ENCODE data around the gene STMP1. TPM values are rescaled to one million over a fixed set of nuclear protein-coding genes. Genes with fewer than 3 reads are reported as not detected.
"Not testable (repeated sequence)": the region's sequence is repeated elsewhere in the genome, so short reads cannot be mapped to it uniquely, and the experiment has no call there.

The STMP1 gene
- polyA plus RNA-seq, 12 donors: 41.6 to 192 (median 52.0) TPM

- DNase-seq: no peak
Measured at GRCh38 chr7:135659159-135659846, 3.0 kb upstream of the STMP1 start.

DNA sequence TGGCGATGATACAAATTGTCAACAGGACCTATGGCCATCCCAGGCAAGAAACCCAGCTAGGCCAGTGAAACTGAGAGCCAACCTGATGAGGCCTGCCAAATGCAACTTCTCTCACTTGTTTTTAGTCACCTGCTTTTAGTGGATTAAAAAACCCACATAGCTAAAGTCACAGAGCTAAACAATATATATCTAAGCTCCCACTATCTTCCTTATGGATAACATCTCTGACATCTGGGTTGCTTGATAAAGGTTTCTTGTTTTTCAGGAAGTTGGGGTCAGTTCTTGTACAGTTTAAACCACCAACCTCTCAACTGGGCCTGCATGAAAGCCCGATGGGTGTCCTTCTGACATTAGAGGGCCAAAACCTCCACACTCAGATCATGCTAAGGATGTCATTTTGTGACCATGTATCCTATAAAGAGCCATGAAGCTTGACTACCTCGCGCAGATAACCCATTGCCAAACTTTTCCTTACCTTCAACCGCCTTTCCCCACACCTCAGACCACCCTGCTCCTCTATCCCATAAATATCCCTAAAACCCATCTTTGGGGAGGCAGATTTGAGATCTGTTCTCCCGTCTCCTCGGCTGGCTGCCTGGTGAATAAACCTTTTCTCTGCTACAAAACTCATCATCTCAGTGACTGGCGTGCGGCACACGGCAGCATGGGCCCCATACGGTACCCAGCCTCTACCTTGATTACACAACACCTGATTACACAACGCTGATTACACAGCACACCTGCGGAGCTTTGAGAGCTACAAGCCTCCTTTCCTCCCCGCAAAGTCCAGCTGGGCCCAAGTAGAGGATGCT, 797 bp upstream of the STMP1 start:
- DNase-seq: no peak

DNA sequence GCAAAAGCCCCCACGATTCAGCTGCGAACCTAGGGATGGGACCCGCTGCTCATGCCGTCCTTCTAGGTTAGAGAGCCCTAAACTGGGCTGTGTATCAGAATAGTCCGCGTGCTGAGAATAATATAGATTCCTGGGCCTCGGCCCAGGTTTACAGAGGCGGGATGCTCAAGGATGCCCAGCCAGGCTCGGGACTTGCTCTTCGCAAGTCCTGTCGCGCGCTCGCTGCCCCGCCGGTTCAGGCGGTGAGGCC, 266 bp upstream of the STMP1 start:
- DNase-seq: no peak

DNA sequence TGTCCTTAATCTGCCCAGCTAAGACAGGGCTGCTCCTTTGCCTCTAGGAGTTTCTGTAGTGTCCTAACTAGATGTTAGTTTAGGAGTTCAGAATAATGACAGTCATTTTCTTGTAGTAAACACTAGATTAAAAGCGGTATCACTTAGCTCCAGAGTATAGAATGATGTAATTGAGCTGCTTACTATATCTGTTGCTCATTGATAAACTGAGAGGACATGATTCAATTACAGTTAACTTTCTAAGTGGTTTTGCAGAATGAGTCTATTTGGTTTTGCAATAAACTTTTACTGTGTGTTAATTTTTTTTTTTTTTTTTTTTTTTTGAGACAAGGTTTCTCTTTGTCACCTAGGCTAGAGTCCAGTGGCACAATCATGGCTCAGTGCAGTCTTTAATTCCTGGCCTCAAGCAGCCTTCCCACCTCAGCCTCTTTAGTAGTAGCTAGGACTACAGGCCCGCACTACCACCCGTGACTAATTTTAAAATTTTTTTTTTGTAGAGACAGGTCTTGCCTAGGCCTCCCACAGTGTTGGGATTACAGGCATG, 1.8 kb downstream of the STMP1 start:
- no peak for DNase-seq

DNA sequence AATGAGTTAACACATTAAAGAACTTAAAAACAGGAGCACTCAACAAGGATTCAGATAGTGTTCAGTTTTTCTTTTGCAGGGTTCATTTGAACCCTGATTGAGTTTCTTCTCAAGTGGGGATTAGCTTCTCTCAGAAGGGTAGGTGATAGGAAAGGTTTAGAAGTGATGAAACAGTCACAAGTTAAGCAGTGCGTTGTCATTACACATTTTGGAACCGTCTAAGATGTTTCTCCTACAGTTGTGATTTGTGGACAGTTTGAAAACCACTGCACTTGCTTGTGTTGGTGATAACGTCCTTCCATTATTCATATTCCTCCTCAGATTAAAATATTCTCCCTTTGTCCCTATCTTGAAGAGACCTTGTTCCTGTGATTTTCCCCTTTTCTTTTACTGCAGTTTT, 2.7 kb downstream of the STMP1 start:
- DNase-seq: no peak

- no peak for DNase-seq
Measured at GRCh38 chr7:135666156-135666555, 3.8 kb downstream of the STMP1 start.

- DNase-seq: no peak
Measured at GRCh38 chr7:135666846-135667245, 4.5 kb downstream of the STMP1 start.

- not testable (repeated sequence) for DNase-seq
Measured at GRCh38 chr7:135667626-135668025, 5.3 kb downstream of the STMP1 start.

GRCh38 chr7:135668852-135669395, 6.6 kb downstream of the STMP1 start:
- DNase-seq: not testable (repeated sequence)

GRCh38 chr7:135669774-135670173, 7.5 kb downstream of the STMP1 start:
- no peak for DNase-seq

DNA sequence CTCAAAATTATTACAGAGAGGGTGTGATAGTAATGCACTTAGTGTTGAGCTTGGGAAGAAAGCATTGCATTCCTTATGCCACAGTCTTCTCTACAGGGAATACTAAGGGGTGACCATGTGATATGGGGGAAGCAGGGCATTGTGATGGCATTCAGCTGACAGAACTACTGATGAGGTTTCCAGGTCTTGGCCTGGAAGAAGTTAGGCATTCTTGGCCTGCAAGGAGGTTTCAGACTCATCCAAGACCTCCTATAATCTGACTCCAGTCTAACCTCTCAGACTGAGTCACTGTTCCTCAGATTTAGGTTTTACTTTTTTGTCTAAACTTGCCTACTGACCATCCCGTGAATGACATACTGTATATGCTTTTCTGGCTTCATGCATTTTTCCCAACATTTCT, 7.9 kb downstream of the STMP1 start:
- no peak for DNase-seq

DNA sequence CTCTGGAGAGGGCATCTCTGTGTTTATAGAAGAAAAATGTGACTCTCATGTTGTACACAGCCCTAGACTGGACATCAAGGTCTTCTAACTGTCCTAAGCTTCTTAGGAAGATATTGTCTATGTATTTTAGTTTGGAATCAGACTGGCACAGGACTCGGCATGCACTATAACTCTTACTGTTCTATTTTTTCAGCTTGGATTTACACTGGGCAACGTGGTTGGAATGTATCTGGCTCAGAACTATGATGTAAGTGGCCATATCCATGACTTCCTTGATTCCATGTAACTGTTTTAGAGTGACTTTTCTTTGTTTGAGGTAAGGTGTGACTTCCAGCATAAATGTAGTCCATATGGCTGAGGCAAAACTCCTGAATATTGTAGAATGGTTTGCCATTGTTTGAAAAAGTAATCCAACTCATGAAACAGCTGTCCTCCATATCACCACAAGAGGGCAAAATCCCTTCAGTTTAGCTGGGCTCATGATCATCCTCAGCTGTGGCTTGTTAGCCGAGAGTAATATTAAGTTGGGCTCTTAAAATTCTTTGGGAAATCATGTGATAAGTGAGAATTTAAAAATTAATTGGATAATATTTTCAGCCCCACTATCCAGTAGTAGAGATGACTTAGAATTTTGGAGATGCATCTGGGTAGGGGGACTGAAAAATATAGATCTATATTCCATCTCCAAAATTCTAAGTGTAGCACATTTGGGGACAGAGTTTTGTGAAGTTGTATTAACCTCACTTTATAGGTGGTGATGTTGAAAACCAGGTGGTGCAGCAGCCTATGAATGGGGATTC, 10.4 kb downstream of the STMP1 start:
- DNase-seq: peak; percentile 52

DNA sequence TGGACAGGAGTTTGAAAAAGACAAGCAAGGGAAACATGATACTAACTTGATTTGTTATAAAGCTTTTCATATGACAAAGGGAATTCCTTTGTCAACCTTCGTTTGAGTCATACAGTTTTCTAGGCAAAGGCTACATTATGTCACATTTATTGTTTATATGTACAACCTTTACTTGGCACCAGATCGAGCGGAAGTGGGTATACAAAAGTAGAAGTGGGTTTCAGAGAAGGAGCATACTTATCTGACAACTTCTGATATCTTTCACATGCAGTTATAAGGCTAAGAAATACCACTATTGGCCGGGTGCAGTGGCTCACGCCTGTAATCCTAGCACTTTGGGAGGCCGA, 11.0 kb downstream of the STMP1 start:
- DNase-seq: no peak

- peak; percentile 35 for DNase-seq
Measured at GRCh38 chr7:135678612-135679575, 16.6 kb downstream of the STMP1 start.

- no peak for DNase-seq
Measured at GRCh38 chr7:135681762-135682161, 19.4 kb downstream of the STMP1 start.

DNA sequence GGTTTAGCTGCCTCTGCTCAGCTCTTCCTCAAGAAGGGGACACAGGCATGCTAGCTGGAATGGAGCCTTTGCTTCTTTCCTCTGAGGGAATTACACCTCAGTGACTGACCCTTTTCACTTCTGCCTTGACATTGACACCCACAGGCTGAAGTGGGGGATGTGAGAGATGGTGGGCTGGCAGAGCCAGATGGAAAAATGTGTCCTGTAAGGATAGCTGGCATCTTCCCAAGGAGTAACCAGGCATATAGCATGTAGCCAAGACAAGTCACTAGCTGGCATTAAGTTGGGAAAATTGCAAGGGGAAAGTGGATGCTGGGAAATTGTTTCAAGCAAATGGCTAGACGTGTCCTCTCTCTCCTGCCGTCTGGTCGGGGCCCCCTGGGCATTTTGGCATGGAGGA, 19.9 kb downstream of the STMP1 start:
- no peak for DNase-seq

GRCh38 chr7:135683609-135684008, 21.3 kb downstream of the STMP1 start:
- no peak for DNase-seq

- no peak for DNase-seq
Measured at GRCh38 chr7:135684136-135684535, 21.8 kb downstream of the STMP1 start.

GRCh38 chr7:135684699-135685098, 22.4 kb downstream of the STMP1 start:
- no peak for DNase-seq

DNA sequence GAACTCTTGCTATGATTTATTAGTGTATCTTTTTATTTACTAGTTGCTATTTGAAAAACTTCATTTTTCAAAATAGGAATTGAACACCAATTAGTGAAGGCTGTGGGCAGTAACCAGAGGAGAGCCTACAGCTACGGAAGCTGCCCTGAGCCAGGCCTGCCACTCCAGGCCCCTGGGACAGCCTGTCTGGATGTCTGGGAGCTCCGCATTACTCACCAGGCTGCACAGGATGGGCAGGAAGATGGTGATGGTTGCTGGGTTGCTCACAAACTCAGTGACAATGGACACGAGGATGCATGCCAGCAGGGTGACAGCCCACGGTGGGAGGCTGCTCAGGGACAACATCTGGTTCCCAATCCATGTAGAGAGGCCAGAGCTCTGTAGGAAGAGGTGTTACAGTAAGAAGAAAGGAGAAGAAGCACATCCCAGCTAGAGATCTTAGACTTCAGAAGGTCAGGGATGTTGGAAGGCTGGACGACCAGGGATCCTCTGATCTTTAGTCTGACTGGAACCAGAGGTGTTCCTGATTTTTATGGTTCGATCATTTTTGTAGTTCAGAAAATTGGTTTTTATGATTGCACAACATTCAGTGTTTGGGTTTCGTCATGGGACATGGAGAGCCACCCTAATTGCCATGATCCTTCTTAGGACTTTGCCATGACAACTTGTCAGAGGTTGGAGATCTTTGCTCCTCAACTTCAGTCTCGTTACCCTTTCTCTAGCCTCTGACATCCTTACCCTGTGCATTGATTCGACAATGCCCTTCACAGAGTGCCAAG, 23.2 kb downstream of the STMP1 start:
- DNase-seq: no peak

All from muscle of arm (tissue), 12 donors.